Neutrophil (primary cell): Measurements from ENCODE around the gene USP46.

ENCODE experiments used
- H3K27ac ChIP-seq: fragments of 200-600 bp; sonication (generic); 2 replicates; pipeline ENCODE4 v1.5.1; 2016; ENCODE audit warnings: mild to moderate bottlenecking, moderate library complexity
- H3K27me3 ChIP-seq: fragments of 200-600 bp; sonication (generic); 2 replicates; pipeline ENCODE4 v1.6.0; 2016; ENCODE audit warnings: mild to moderate bottlenecking
- H3K36me3 ChIP-seq: fragments of 200-600 bp; sonication (generic); 2 replicates; pipeline ENCODE4 v1.5.1; 2017
- H3K4me1 ChIP-seq, 2 experiments: fragments of 200-600 bp in 1 of 2; sonication (generic) in 1 of 2; 1 replicate in 1 of 2; 2 replicates in 1 of 2; pipeline versions ENCODE4 v1.5.1 to v1.6.1; 2013 to 2016; ENCODE audit warnings: low read depth in 1 of 2, low read length in 1 of 2, mild to moderate bottlenecking in 1 of 2, moderate library complexity in 1 of 2; ENCODE audit not compliant: control insufficient read depth in 1 of 2, insufficient read depth in 1 of 2
- H3K4me3 ChIP-seq, 2 experiments: fragments of 200-600 bp in 1 of 2; sonication (generic) in 1 of 2; 1 replicate in 1 of 2; 2 replicates in 1 of 2; pipeline ENCODE4 v1.5.1; 2013 to 2016; ENCODE audit warnings: low read depth in 1 of 2, low read length in 1 of 2, mild to moderate bottlenecking in 1 of 2, moderate library complexity in 1 of 2
- H3K9me3 ChIP-seq: fragments of 200-600 bp; sonication (generic); 2 replicates; pipeline ENCODE4 v1.5.1; 2016
- CTCF ChIP-seq: fragments of 200-600 bp; sonication (generic); IDR thresholded peaks from 2 replicates; pipeline ENCODE4 v1.5.1; 2016; ENCODE audit warnings: antibody characterized with exemption

Gene USP46

GRCh38 chr4:52661966-52662690 lies 3.0 kb upstream of the USP46 start:
- Histone ChIP-seq H3K27ac (no peak overlapping the region), H3K27me3 (peaks cover 64% of the 10 kb centered on the region), H3K9me3 (no peaks in the 10 kb centered on the region), H3K36me3 (no peaks in the 10 kb centered on the region), H3K4me3 (no peak overlapping the region), H3K4me1 (peaks cover 8 to 16% of the 10 kb centered on the region in 2 experiments)
- no peak for TF ChIP-seq CTCF

- no peak overlapping the region for H3K4me3 ChIP-seq
- no peaks in the 10 kb centered on the region for H3K36me3 ChIP-seq
- H3K27me3 ChIP-seq: peaks cover 56% of the 10 kb centered on the region
- no peak for TF ChIP-seq CTCF
- no peaks in the 10 kb centered on the region for H3K9me3 ChIP-seq
- H3K27ac ChIP-seq: no peak overlapping the region
- peaks cover 8 to 16% of the 10 kb centered on the region in 2 experiments for H3K4me1 ChIP-seq
These were observed 1.5 kb upstream of the USP46 start for GRCh38 chr4:52660643-52661042.

GRCh38 chr4:52659722-52660261 lies 691 bp upstream of the USP46 start:
- Histone ChIP-seq H3K9me3 (no peaks in the 10 kb centered on the region), H3K27me3 (peaks cover 48% of the 10 kb centered on the region), H3K27ac (no peak overlapping the region), H3K36me3 (no peaks in the 10 kb centered on the region), H3K4me1 (peaks cover 8 to 16% of the 10 kb centered on the region in 2 experiments), H3K4me3 (peak overlapping the region; percentile 45 to 58)
- no peak for TF ChIP-seq CTCF

- Histone ChIP-seq H3K36me3 (no peaks in the 10 kb centered on the region), H3K27me3 (peaks cover 47% of the 10 kb centered on the region), H3K27ac (no peak overlapping the region), H3K4me3 (peak overlapping the region; percentile 45 to 58), H3K4me1 (peaks cover 8 to 16% of the 10 kb centered on the region in 2 experiments), H3K9me3 (no peaks in the 10 kb centered on the region)
- no peak for TF ChIP-seq CTCF
These were observed 480 bp downstream of the USP46 start for GRCh38 chr4:52658641-52659000.

- no peak overlapping the region for H3K27ac ChIP-seq
These were observed 1.2 kb downstream of the USP46 start for GRCh38 chr4:52657618-52658501.

More at GRCh38 chr4:52657618-52658501, 1.2 kb downstream of the USP46 start:
- H3K36me3 ChIP-seq: no peaks in the 10 kb centered on the region
- no peak for TF ChIP-seq CTCF
- no peaks in the 10 kb centered on the region for H3K9me3 ChIP-seq
- H3K4me1 ChIP-seq: peaks cover 8 to 16% of the 10 kb centered on the region in 2 experiments
- peaks cover 47% of the 10 kb centered on the region for H3K27me3 ChIP-seq
- H3K4me3 ChIP-seq: no peak overlapping the region
